ENCODE data around the gene ZBTB22.
"Not testable (repeated sequence)": the region's sequence is repeated elsewhere in the genome, so short reads cannot be mapped to it uniquely, and the experiment has no call there.

The ZBTB22 gene

GRCh38 chr6:33276864-33277662, 40.5 kb downstream of the ZBTB22 start, which contains the start of gene B3GALT4:
TSS of gene B3GALT4 (plus strand) at chr6:33277123. CDS start at chr6:33277420, 297 bp downstream.
- Histone ChIP-seq H4K12ac (ENCODE audit: low read depth, low read length) (peak within 1 kb of the TSS; percentile 78), H3K79me1 (ENCODE audit: low read length) (peaks cover 12% of the 10 kb centered on the region), H3K36me3 (ENCODE audit: control insufficient read depth in 1 of 2, insufficient read depth in 2 of 2, low read length in 2 of 2) (peaks cover 48 to 57% of the 10 kb centered on the region in 2 experiments), H3K4me1 (ENCODE audit: control insufficient read depth in 1 of 2, insufficient read depth in 2 of 2, low read length in 2 of 2) (peaks cover 3 to 12% of the 10 kb centered on the region in 2 experiments), H2BK5ac (ENCODE audit: low read depth, low read length, poor library complexity) (peak within 1 kb of the TSS; percentile 81), H3K27ac (ENCODE audit: low read depth, low read length) (peak within 1 kb of the TSS; percentile 97), H3K4me2 (ENCODE audit: low read length) (peak within 1 kb of the TSS; percentile 62), H2BK12ac (ENCODE audit: low read length) (no peak within 1 kb of the TSS), H3K9me3 (ENCODE audit: insufficient read depth, low read depth, low read length) (no peaks in the 10 kb centered on the region), H2BK120ac (ENCODE audit: insufficient read depth, low read length, poor library complexity) (peak within 1 kb of the TSS; percentile 37), H3K18ac (ENCODE audit: low read length) (peak within 1 kb of the TSS; percentile 56), H3K27me3 (ENCODE audit: insufficient read depth, low read length) (no peaks in the 10 kb centered on the region), H3K14ac (ENCODE audit: low read length) (peak within 1 kb of the TSS; percentile 89), H2AFZ (ENCODE audit: insufficient read depth, low read length, poor library complexity) (peak within 1 kb of the TSS; percentile 38), H4K8ac (ENCODE audit: low read depth, low read length) (peak within 1 kb of the TSS; percentile 96), H4K91ac (ENCODE audit: low read depth, low read length) (peak within 1 kb of the TSS; percentile 91), H3K79me2 (ENCODE audit: control insufficient read depth, insufficient read depth, low read length, poor library complexity) (peaks cover 13% of the 10 kb centered on the region), H3K4ac (ENCODE audit: low read depth, low read length) (peak within 1 kb of the TSS; percentile 89), H3K4me3 (ENCODE audit: low read depth, low read length) (peak within 1 kb of the TSS; percentile 84), H3K9ac (ENCODE audit: low read length) (peak within 1 kb of the TSS; percentile 84), H2AK5ac (ENCODE audit: low read length) (peak within 1 kb of the TSS; percentile 36), H3K23ac (ENCODE audit: low read length) (no peak within 1 kb of the TSS)
- no CpG with 5 or more reads among the region's 80 CpGs for WGBS (ENCODE audit: extremely low coverage, insufficient coverage, insufficient read length)
- peak; percentile 61 to 78 for DNase-seq

- Histone ChIP-seq H3K27ac (ENCODE audit: low read depth, low read length) (peak overlapping the region; percentile 97), H2BK120ac (ENCODE audit: insufficient read depth, low read length, poor library complexity) (peak overlapping the region; percentile 14), H2AFZ (ENCODE audit: insufficient read depth, low read length, poor library complexity) (no peak overlapping the region), H3K9me3 (ENCODE audit: insufficient read depth, low read depth, low read length) (no peaks in the 10 kb centered on the region), H3K4me3 (ENCODE audit: low read depth, low read length) (peak overlapping the region; percentile 84), H3K14ac (ENCODE audit: low read length) (peak overlapping the region; percentile 89), H3K23ac (ENCODE audit: low read length) (no peak overlapping the region), H3K18ac (ENCODE audit: low read length) (no peak overlapping the region), H3K9ac (ENCODE audit: low read length) (peak overlapping the region; percentile 84), H3K79me1 (ENCODE audit: low read length) (peaks cover 15% of the 10 kb centered on the region), H2BK5ac (ENCODE audit: low read depth, low read length, poor library complexity) (peak overlapping the region; percentile 28), H3K4ac (ENCODE audit: low read depth, low read length) (peak overlapping the region; percentile 17), H4K8ac (ENCODE audit: low read depth, low read length) (peak overlapping the region; percentile 96), H4K91ac (ENCODE audit: low read depth, low read length) (peak overlapping the region; percentile 41), H3K27me3 (ENCODE audit: insufficient read depth, low read length) (no peaks in the 10 kb centered on the region), H3K4me1 (ENCODE audit: control insufficient read depth in 1 of 2, insufficient read depth in 2 of 2, low read length in 2 of 2) (peaks cover 3 to 12% of the 10 kb centered on the region in 2 experiments), H4K12ac (ENCODE audit: low read depth, low read length) (peak overlapping the region; percentile 78), H3K36me3 (ENCODE audit: control insufficient read depth in 1 of 2, insufficient read depth in 2 of 2, low read length in 2 of 2) (peaks cover 48 to 57% of the 10 kb centered on the region in 2 experiments), H2BK12ac (ENCODE audit: low read length) (no peak overlapping the region), H2AK5ac (ENCODE audit: low read length) (peak overlapping the region; percentile 36), H3K4me2 (ENCODE audit: low read length) (peak overlapping the region; percentile 62), H3K79me2 (ENCODE audit: control insufficient read depth, insufficient read depth, low read length, poor library complexity) (peaks cover 15% of the 10 kb centered on the region)
- DNase-seq, result no peak
Observed at GRCh38 chr6:33276581-33276863, 41.0 kb downstream of the ZBTB22 start.

- DNase-seq; H3K27me3 ChIP-seq (ENCODE audit: insufficient read depth, low read length); H3K4ac ChIP-seq (ENCODE audit: low read depth, low read length); H3K14ac ChIP-seq (ENCODE audit: low read length); H4K12ac ChIP-seq (ENCODE audit: low read depth, low read length); H2BK120ac ChIP-seq (ENCODE audit: insufficient read depth, low read length, poor library complexity); H3K9me3 ChIP-seq (ENCODE audit: insufficient read depth, low read depth, low read length); H2BK5ac ChIP-seq (ENCODE audit: low read depth, low read length, poor library complexity); H3K9ac ChIP-seq (ENCODE audit: low read length); H3K23ac ChIP-seq (ENCODE audit: low read length); H3K18ac ChIP-seq (ENCODE audit: low read length); H4K8ac ChIP-seq (ENCODE audit: low read depth, low read length); H3K4me3 ChIP-seq (ENCODE audit: low read depth, low read length); H2AFZ ChIP-seq (ENCODE audit: insufficient read depth, low read length, poor library complexity); H2BK12ac ChIP-seq (ENCODE audit: low read length); H2AK5ac ChIP-seq (ENCODE audit: low read length): not testable (repeated sequence)
- peaks cover 20% of the 10 kb centered on the region for H3K79me1 ChIP-seq (ENCODE audit: low read length)
- peak overlapping the region; percentile 97 for H3K27ac ChIP-seq (ENCODE audit: low read depth, low read length)
- WGBS (ENCODE audit: extremely low coverage, insufficient coverage, insufficient read length), result no CpG with 5 or more reads among the region's 16 CpGs
- H4K91ac ChIP-seq (ENCODE audit: low read depth, low read length), result peak overlapping the region; percentile 41
- H3K79me2 ChIP-seq (ENCODE audit: control insufficient read depth, insufficient read depth, low read length, poor library complexity), result peaks cover 18% of the 10 kb centered on the region
- peaks cover 46 to 55% of the 10 kb centered on the region in 2 experiments for H3K36me3 ChIP-seq (ENCODE audit: control insufficient read depth in 1 of 2, insufficient read depth in 2 of 2, low read length in 2 of 2)
- H3K4me2 ChIP-seq (ENCODE audit: low read length), result peak overlapping the region; percentile 62
- peaks cover 3 to 12% of the 10 kb centered on the region in 2 experiments for H3K4me1 ChIP-seq (ENCODE audit: control insufficient read depth in 1 of 2, insufficient read depth in 2 of 2, low read length in 2 of 2)
Observed at GRCh38 chr6:33275795-33276580, 41.6 kb downstream of the ZBTB22 start.

- no peak overlapping the region for H4K12ac ChIP-seq (ENCODE audit: low read depth, low read length)
- 100% methylated on average over 3 of the region's 14 CpGs for WGBS (ENCODE audit: extremely low coverage, insufficient coverage, insufficient read length)
Observed at GRCh38 chr6:33273924-33274902, 43.3 kb downstream of the ZBTB22 start.

More at GRCh38 chr6:33273924-33274902, 43.3 kb downstream of the ZBTB22 start:
- Histone ChIP-seq H2AFZ (ENCODE audit: insufficient read depth, low read length, poor library complexity) (no peak overlapping the region), H3K79me1 (ENCODE audit: low read length) (peaks cover 20% of the 10 kb centered on the region), H3K4me2 (ENCODE audit: low read length) (peak overlapping the region; percentile 37), H3K27ac (ENCODE audit: low read depth, low read length) (peak overlapping the region; percentile 59), H3K14ac (ENCODE audit: low read length) (no peak overlapping the region), H3K23ac (ENCODE audit: low read length) (no peak overlapping the region), H3K27me3 (ENCODE audit: insufficient read depth, low read length) (no peaks in the 10 kb centered on the region), H2BK5ac (ENCODE audit: low read depth, low read length, poor library complexity) (no peak overlapping the region), H3K9me3 (ENCODE audit: insufficient read depth, low read depth, low read length) (no peaks in the 10 kb centered on the region), H4K91ac (ENCODE audit: low read depth, low read length) (no peak overlapping the region), H3K4me3 (ENCODE audit: low read depth, low read length) (no peak overlapping the region), H3K36me3 (ENCODE audit: control insufficient read depth in 1 of 2, insufficient read depth in 2 of 2, low read length in 2 of 2) (peaks cover 30 to 39% of the 10 kb centered on the region in 2 experiments), H3K4ac (ENCODE audit: low read depth, low read length) (peak overlapping the region; percentile 22), H4K8ac (ENCODE audit: low read depth, low read length) (no peak overlapping the region), H3K9ac (ENCODE audit: low read length) (no peak overlapping the region), H2BK120ac (ENCODE audit: insufficient read depth, low read length, poor library complexity) (no peak overlapping the region), H2BK12ac (ENCODE audit: low read length) (no peak overlapping the region), H3K79me2 (ENCODE audit: control insufficient read depth, insufficient read depth, low read length, poor library complexity) (peaks cover 18% of the 10 kb centered on the region), H2AK5ac (ENCODE audit: low read length) (no peak overlapping the region), H3K18ac (ENCODE audit: low read length) (no peak overlapping the region), H3K4me1 (ENCODE audit: control insufficient read depth in 1 of 2, insufficient read depth in 2 of 2, low read length in 2 of 2) (peaks cover 3 to 12% of the 10 kb centered on the region in 2 experiments)
- no peak for DNase-seq
